Measurements from ENCODE around the gene TMEM163. TPM values are rescaled to one million over a fixed set of nuclear protein-coding genes. Genes with fewer than 3 reads are reported as not detected.
"Not testable (repeated sequence)": the region's sequence is repeated elsewhere in the genome, so short reads cannot be mapped to it uniquely, and the experiment has no call there.

TMEM163 gene
- total RNA-seq, 1 donor from 2014 or later, result 6.0 TPM

- Mint-ChIP-seq H3K27ac (no peak overlapping the region), H3K4me3 (no peak overlapping the region), H3K36me3 (ENCODE audit: low read depth) (peaks cover 2% of the 10 kb centered on the region), H3K27me3 (no peaks in the 10 kb centered on the region), H3K9me3 (no peaks in the 10 kb centered on the region), H3K4me1 (peaks cover 28% of the 10 kb centered on the region)
- ChIA-PET POLR2A (no interaction called here), CTCF (no interaction called here)
- DNase-seq (no peak), ATAC-seq (ENCODE audit: low read depth) (no peak)
- intact Hi-C loops (cut with micrococcal nuclease), result no loop called here
- no peak for TF ChIP-seq CTCF (IDR thresholded peaks at IDR 0.05)
These were observed 93.5 kb downstream of the TMEM163 start for GRCh38 chr2:134625311-134625710.

- H3K4me3 Mint-ChIP-seq, result peak overlapping the region; percentile 71
- peaks cover 2% of the 10 kb centered on the region for H3K36me3 Mint-ChIP-seq (ENCODE audit: low read depth)
- no peaks in the 10 kb centered on the region for H3K27me3 Mint-ChIP-seq
- no peak for TF ChIP-seq CTCF (IDR thresholded peaks at IDR 0.05)
- H3K9me3 Mint-ChIP-seq, result peaks cover 8% of the 10 kb centered on the region
- POLR2A ChIA-PET, result no interaction called here
- H3K27ac Mint-ChIP-seq, result peak overlapping the region; percentile 91
- CTCF ChIA-PET, result no interaction called here
- ATAC-seq (ENCODE audit: low read depth) (peak; percentile 69), DNase-seq (no peak)
- H3K4me1 Mint-ChIP-seq, result peaks cover 28% of the 10 kb centered on the region
- intact Hi-C loops (cut with micrococcal nuclease), result loop anchor here (1.0 to 5.0 kb wide), 4 partner anchors 41 to 909 kb away; partner anchors contain the start of genes R3HDM1 and ZRANB3
These were observed 95.0 kb downstream of the TMEM163 start for GRCh38 chr2:134623796-134624195.

- POLR2A ChIA-PET, result no interaction called here
- DNase-seq, result no peak
These were observed 95.8 kb downstream of the TMEM163 start for GRCh38 chr2:134623046-134623445.

GRCh38 chr2:134621939-134622705 lies 96.7 kb downstream of the TMEM163 start:
- Mint-ChIP-seq H3K4me1 (peaks cover 28% of the 10 kb centered on the region), H3K36me3 (ENCODE audit: low read depth) (peaks cover 2% of the 10 kb centered on the region), H3K4me3 (peak overlapping the region; percentile 55), H3K27me3 (no peaks in the 10 kb centered on the region), H3K9me3 (peaks cover 8% of the 10 kb centered on the region), H3K27ac (peak overlapping the region; percentile 91)
- ChIA-PET CTCF (no interaction called here), POLR2A (interaction anchor here (1.3 to 1.5 kb wide), 2 partner anchors 12 to 39 kb away, joined by 3 read pairs; no protein-coding TSS in a partner anchor)
- peak; percentile 33 for ATAC-seq (ENCODE audit: low read depth)
- TF ChIP-seq CTCF (IDR thresholded peaks at IDR 0.05), result no peak
- no peak for DNase-seq
- intact Hi-C loops (cut with micrococcal nuclease), result loop anchor here (2.0 to 5.0 kb wide), 3 partner anchors 39 to 910 kb away; partner anchors contain the start of genes R3HDM1 and ZRANB3

More at GRCh38 chr2:134623046-134623445, 95.8 kb downstream of the TMEM163 start:
- Mint-ChIP-seq H3K27me3 (no peaks in the 10 kb centered on the region), H3K36me3 (ENCODE audit: low read depth) (peaks cover 2% of the 10 kb centered on the region), H3K4me1 (peaks cover 28% of the 10 kb centered on the region), H3K27ac (peak overlapping the region; percentile 91), H3K4me3 (peak overlapping the region; percentile 71), H3K9me3 (peaks cover 8% of the 10 kb centered on the region)
- CTCF ChIA-PET, result no interaction called here
- peak; percentile 38 for ATAC-seq (ENCODE audit: low read depth)
- TF ChIP-seq CTCF (IDR thresholded peaks at IDR 0.05), result no peak
- intact Hi-C loops (cut with micrococcal nuclease), result loop anchor here (1.0 to 5.0 kb wide), 4 partner anchors 40 to 909 kb away; partner anchors contain the start of genes R3HDM1 and ZRANB3

- H3K4me1 Mint-ChIP-seq, result peaks cover 27% of the 10 kb centered on the region
- no peak for TF ChIP-seq CTCF (IDR thresholded peaks at IDR 0.05)
- intact Hi-C loops (cut with micrococcal nuclease), result no loop called here
- ChIA-PET CTCF (no interaction called here), POLR2A (no interaction called here)
- DNase-seq (no peak), ATAC-seq (ENCODE audit: low read depth) (no peak)
- H3K27me3 Mint-ChIP-seq, result no peaks in the 10 kb centered on the region
- H3K36me3 Mint-ChIP-seq (ENCODE audit: low read depth), result peaks cover 2% of the 10 kb centered on the region
- no peak overlapping the region for H3K27ac Mint-ChIP-seq
- H3K4me3 Mint-ChIP-seq, result no peak overlapping the region
- H3K9me3 Mint-ChIP-seq, result peaks cover 8% of the 10 kb centered on the region
These were observed 99.5 kb downstream of the TMEM163 start for GRCh38 chr2:134619250-134619649.

GRCh38 chr2:134615480-134615879 lies 103.3 kb downstream of the TMEM163 start:
- H3K4me3 Mint-ChIP-seq; intact Hi-C loops (cut with micrococcal nuclease); H3K4me1 Mint-ChIP-seq; CTCF ChIA-PET; H3K27ac Mint-ChIP-seq; DNase-seq; H3K27me3 Mint-ChIP-seq; POLR2A ChIA-PET; H3K36me3 Mint-ChIP-seq (ENCODE audit: low read depth); ATAC-seq (ENCODE audit: low read depth): not testable (repeated sequence)
- peaks cover 32% of the 10 kb centered on the region for H3K9me3 Mint-ChIP-seq

Measured in activated B cell treated with CpG ODN at 0.5 μM for 24 hours (primary cell).